Thymus (tissue), 11 donors: ENCODE data around the gene SPACA4. TPM values are rescaled to one million over a fixed set of nuclear protein-coding genes. Genes with fewer than 3 reads are reported as not detected.

Experiments
- DNase-seq, 9 donors: peaks; one replicate each; pipeline ENCODE4 v3.0.0-alpha.2; 2013; ENCODE audit warnings: low spot score in 9 of 9, low read depth in 6 of 9, missing footprints in 1 of 9
- H3K27ac ChIP-seq, 2 donors: one replicate each; pipeline ENCODE4 v1.5.1; 2013; ENCODE audit warnings: control low read depth in 1 of 2, low read depth in 1 of 2, low read length in 1 of 2, mild to moderate bottlenecking in 1 of 2, moderate library complexity in 1 of 2
- H3K27me3 ChIP-seq, 2 donors: one replicate each; pipeline ENCODE4 v1.5.1; 2013; ENCODE audit warnings: low read length in 1 of 2; ENCODE audit not compliant: control insufficient read depth in 2 of 2, insufficient read depth in 1 of 2
- H3K36me3 ChIP-seq, 2 donors: one replicate each; pipeline ENCODE4 v1.5.1; 2013; ENCODE audit warnings: low read length in 1 of 2, mild to moderate bottlenecking in 1 of 2, moderate library complexity in 1 of 2; ENCODE audit not compliant: control insufficient read depth in 2 of 2, insufficient read depth in 2 of 2
- H3K4me1 ChIP-seq, 2 donors: one replicate each; pipeline ENCODE4 v1.5.1; 2013; ENCODE audit warnings: low read length in 2 of 2; ENCODE audit not compliant: control insufficient read depth in 2 of 2, insufficient read depth in 2 of 2
- H3K4me3 ChIP-seq, 2 donors: one replicate each; pipeline ENCODE4 v1.5.1; 2013; ENCODE audit warnings: low read length in 2 of 2, control low read depth in 1 of 2, mild to moderate bottlenecking in 1 of 2
- H3K9me3 ChIP-seq, 2 donors: one replicate each; pipeline ENCODE4 v1.5.1; 2013; ENCODE audit warnings: low read length in 1 of 2, mild to moderate bottlenecking in 1 of 2; ENCODE audit not compliant: control insufficient read depth in 2 of 2, insufficient read depth in 1 of 2
- WGBS: extraction: QIAGEN DNeasy Blood & Tissue Kit; methylation state at CpG from one replicate; pipeline ENCODE4 v1.1.7; 2013; 5-methylcytosine and 5-hydroxymethylcytosine counted together
- polyA plus RNA-seq: library from polyadenylated mRNA; stranded (reverse); fragments of 200-250 nt; gene quantifications from one replicate; pipeline ENCODE4 v1.2.3, GENCODE V29; 2013
- total RNA-seq: library from RNA; stranded (reverse); fragments of 120-200 nt; gene quantifications from one replicate; pipeline ENCODE4 v1.2.4, GENCODE V29; 2013
- donor health status: healthy.

SPACA4 gene
- total and polyA plus RNA-seq, 2 donors = not detected

- no peak for DNase-seq
- WGBS = 86% methylated on average over 9 of the region's 9 CpGs
- H3K27me3 ChIP-seq = peaks cover 0 to 18% of the 10 kb centered on the region in 2 donors
- no peak overlapping the region for H3K4me3 ChIP-seq
- H3K27ac ChIP-seq = no peak overlapping the region
- no peaks in the 10 kb centered on the region for H3K9me3 ChIP-seq
- H3K36me3 ChIP-seq = no peaks in the 10 kb centered on the region
- no peaks in the 10 kb centered on the region for H3K4me1 ChIP-seq
These were observed 11.4 kb upstream of the SPACA4 start for GRCh38 chr19:48595171-48595570.

- Histone ChIP-seq H3K36me3 (no peaks in the 10 kb centered on the region), H3K9me3 (no peaks in the 10 kb centered on the region), H3K4me3 (no peak overlapping the region), H3K27ac (no peak overlapping the region), H3K27me3 (peaks cover 0 to 16% of the 10 kb centered on the region in 2 donors), H3K4me1 (no peaks in the 10 kb centered on the region)
- 94% methylated on average over 6 of the region's 6 CpGs for WGBS
- no peak for DNase-seq
These were observed 10.7 kb upstream of the SPACA4 start for GRCh38 chr19:48595833-48596232.

- Histone ChIP-seq H3K9me3 (no peaks in the 10 kb centered on the region), H3K4me1 (no peaks in the 10 kb centered on the region), H3K27me3 (peaks cover 0 to 12% of the 10 kb centered on the region in 2 donors), H3K4me3 (no peak overlapping the region), H3K36me3 (no peaks in the 10 kb centered on the region), H3K27ac (no peak overlapping the region)
- WGBS = 90% methylated on average over 4 of the region's 4 CpGs
- DNase-seq = no peak
These were observed 10.3 kb upstream of the SPACA4 start for GRCh38 chr19:48596237-48596636.

GRCh38 chr19:48596679-48597465 lies 9.7 kb upstream of the SPACA4 start:
- Histone ChIP-seq H3K27me3 (peaks cover 0 to 7% of the 10 kb centered on the region in 2 donors), H3K36me3 (no peaks in the 10 kb centered on the region), H3K27ac (no peak overlapping the region), H3K4me3 (no peak overlapping the region), H3K9me3 (no peaks in the 10 kb centered on the region), H3K4me1 (no peaks in the 10 kb centered on the region)
- WGBS = 85% methylated on average over 39 of the region's 39 CpGs
- peak in 1 of 9 donors; percentile 21 for DNase-seq

- 88% methylated on average over 30 of the region's 30 CpGs for WGBS
- DNase-seq = no peak
These were observed 7.4 kb upstream of the SPACA4 start for GRCh38 chr19:48598996-48599700.

GRCh38 chr19:48600679-48601417 lies 5.7 kb upstream of the SPACA4 start:
- H3K4me3 ChIP-seq = no peak overlapping the region
- peaks cover 0 to 3% of the 10 kb centered on the region in 2 donors for H3K27me3 ChIP-seq
- no peak overlapping the region for H3K27ac ChIP-seq
- 91% methylated on average over 21 of the region's 21 CpGs for WGBS
- H3K36me3 ChIP-seq = no peaks in the 10 kb centered on the region
- no peak for DNase-seq
- no peaks in the 10 kb centered on the region for H3K4me1 ChIP-seq
- no peaks in the 10 kb centered on the region for H3K9me3 ChIP-seq

More at GRCh38 chr19:48598996-48599700, 7.4 kb upstream of the SPACA4 start:
- Histone ChIP-seq H3K36me3 (no peaks in the 10 kb centered on the region), H3K9me3 (no peaks in the 10 kb centered on the region), H3K27me3 (peaks cover 0 to 3% of the 10 kb centered on the region in 2 donors), H3K4me3 (no peak overlapping the region), H3K27ac (no peak overlapping the region), H3K4me1 (no peaks in the 10 kb centered on the region)

- no peaks in the 10 kb centered on the region for H3K9me3 ChIP-seq
- H3K4me3 ChIP-seq = no peak overlapping the region
- H3K4me1 ChIP-seq = no peaks in the 10 kb centered on the region
- H3K27me3 ChIP-seq = peaks cover 0 to 3% of the 10 kb centered on the region in 2 donors
- H3K27ac ChIP-seq = no peak overlapping the region
- no peaks in the 10 kb centered on the region for H3K36me3 ChIP-seq
- WGBS = 90% methylated on average over 9 of the region's 9 CpGs
- no peak for DNase-seq
These were observed 3.5 kb upstream of the SPACA4 start for GRCh38 chr19:48603001-48603400.

GRCh38 chr19:48603449-48603848 lies 3.1 kb upstream of the SPACA4 start:
- no peaks in the 10 kb centered on the region for H3K4me1 ChIP-seq
- no peak for DNase-seq
- H3K4me3 ChIP-seq = no peak overlapping the region
- no peaks in the 10 kb centered on the region for H3K9me3 ChIP-seq
- no peaks in the 10 kb centered on the region for H3K36me3 ChIP-seq
- WGBS = 98% methylated on average over 39 of the region's 39 CpGs
- no peak overlapping the region for H3K27ac ChIP-seq
- H3K27me3 ChIP-seq = peaks cover 0 to 3% of the 10 kb centered on the region in 2 donors

GRCh38 chr19:48603850-48604249 lies 2.7 kb upstream of the SPACA4 start:
- Histone ChIP-seq H3K27ac (no peak overlapping the region), H3K27me3 (peaks cover 0 to 3% of the 10 kb centered on the region in 2 donors), H3K4me3 (no peak overlapping the region), H3K36me3 (no peaks in the 10 kb centered on the region), H3K4me1 (peaks cover 0 to 3% of the 10 kb centered on the region in 2 donors), H3K9me3 (no peaks in the 10 kb centered on the region)
- no peak for DNase-seq
- 96% methylated on average over 9 of the region's 9 CpGs for WGBS
